Activated CD4-positive, alpha-beta T cell treated with anti-CD3 and anti-CD28 coated beads, Interleukin-2, amount 50 U/mL, for 48 hours (primary cell): Measurements from ENCODE around the gene CENPE.
A peak's percentile ranks its signal among the peaks of the same experiment; 100 is the strongest.
"Not testable (repeated sequence)": the region's sequence is repeated elsewhere in the genome, so short reads cannot be mapped to it uniquely, and the experiment has no call there.

Experiments used
- DNase-seq, 2 experiments: peaks; one replicate each; pipeline ENCODE4 v3.0.0-alpha.2; 2020

The CENPE gene, protein sequence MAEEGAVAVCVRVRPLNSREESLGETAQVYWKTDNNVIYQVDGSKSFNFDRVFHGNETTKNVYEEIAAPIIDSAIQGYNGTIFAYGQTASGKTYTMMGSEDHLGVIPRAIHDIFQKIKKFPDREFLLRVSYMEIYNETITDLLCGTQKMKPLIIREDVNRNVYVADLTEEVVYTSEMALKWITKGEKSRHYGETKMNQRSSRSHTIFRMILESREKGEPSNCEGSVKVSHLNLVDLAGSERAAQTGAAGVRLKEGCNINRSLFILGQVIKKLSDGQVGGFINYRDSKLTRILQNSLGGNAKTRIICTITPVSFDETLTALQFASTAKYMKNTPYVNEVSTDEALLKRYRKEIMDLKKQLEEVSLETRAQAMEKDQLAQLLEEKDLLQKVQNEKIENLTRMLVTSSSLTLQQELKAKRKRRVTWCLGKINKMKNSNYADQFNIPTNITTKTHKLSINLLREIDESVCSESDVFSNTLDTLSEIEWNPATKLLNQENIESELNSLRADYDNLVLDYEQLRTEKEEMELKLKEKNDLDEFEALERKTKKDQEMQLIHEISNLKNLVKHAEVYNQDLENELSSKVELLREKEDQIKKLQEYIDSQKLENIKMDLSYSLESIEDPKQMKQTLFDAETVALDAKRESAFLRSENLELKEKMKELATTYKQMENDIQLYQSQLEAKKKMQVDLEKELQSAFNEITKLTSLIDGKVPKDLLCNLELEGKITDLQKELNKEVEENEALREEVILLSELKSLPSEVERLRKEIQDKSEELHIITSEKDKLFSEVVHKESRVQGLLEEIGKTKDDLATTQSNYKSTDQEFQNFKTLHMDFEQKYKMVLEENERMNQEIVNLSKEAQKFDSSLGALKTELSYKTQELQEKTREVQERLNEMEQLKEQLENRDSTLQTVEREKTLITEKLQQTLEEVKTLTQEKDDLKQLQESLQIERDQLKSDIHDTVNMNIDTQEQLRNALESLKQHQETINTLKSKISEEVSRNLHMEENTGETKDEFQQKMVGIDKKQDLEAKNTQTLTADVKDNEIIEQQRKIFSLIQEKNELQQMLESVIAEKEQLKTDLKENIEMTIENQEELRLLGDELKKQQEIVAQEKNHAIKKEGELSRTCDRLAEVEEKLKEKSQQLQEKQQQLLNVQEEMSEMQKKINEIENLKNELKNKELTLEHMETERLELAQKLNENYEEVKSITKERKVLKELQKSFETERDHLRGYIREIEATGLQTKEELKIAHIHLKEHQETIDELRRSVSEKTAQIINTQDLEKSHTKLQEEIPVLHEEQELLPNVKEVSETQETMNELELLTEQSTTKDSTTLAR (N-terminal part only)

DNA sequence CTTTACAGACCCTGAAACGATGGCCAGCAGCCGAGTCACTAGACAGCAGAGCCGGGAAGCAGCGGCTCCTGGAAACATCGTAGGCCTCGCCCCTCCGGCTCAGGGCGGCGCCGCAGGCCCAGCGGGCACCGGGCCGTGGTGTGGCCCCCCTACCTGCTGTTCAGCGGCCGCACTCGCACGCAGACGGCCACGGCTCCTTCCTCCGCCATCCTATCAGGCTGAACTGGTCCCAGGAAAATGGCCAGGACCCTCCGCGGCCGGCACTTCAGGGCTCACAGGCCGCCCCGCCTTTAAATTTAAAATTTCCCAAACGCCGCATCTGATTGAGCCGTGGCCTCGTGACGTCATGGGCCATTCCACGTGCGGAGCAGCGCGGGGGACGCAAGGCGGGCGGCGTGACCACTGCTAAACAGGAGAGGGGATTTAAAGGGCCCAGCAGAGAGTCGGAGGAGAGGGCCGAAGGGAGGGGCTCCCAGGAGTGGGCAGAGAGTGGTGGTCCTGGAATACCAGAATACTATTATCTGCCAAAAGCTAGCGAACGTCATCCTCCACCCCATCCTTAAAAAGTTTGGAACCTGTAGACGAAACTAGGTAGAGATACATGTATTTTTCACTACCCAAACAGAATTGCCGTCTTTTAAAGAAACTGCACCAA, at the start of gene CENPE:
Gene CENPE, minus strand, starts transcription at position 233 of the 655 bp plus-strand sequence. Its CDS starts 24 bp downstream, at position 209.
- peak; percentile 88 to 91 for DNase-seq

DNA sequence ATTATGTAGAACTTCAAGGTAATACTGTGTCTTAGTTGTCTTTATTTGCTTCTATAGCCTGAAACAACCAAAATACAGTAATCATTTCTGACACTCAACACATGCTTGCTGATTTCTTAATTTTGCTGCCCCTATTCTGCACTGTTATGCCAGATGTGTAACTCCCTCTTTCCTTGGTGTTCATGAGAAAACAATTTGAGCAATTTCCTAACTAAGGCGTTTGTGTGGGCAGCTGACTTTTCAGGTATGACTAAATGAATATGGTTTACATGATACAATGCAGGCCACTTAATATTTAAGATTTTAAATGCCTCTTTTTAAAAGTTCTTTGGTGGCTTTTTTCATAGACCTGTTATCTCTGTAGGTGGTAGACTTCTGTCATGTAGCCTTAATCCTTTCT, 46.1 kb upstream of the CENPE start:
- DNase-seq: no peak

DNA sequence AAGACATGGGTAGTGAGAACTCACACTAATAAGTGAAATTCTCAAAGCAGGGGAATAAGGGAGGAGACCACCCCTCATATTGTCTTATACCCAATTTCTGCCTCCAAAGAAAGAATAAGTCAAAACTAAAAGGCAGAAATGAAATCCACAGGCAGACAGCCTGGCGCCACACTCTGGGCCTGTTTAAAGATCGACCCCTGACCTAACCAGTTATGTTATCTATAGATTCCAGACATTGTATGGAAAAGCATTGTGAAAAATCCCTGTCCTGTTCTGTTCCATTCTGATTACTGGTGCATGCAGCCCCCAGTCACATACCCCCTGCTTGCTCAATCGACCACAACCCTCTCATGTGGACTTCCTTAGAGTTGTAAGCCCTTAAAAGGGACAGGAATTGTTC, 32.8 kb upstream of the CENPE start:
- DNase-seq: not testable (repeated sequence)

DNA sequence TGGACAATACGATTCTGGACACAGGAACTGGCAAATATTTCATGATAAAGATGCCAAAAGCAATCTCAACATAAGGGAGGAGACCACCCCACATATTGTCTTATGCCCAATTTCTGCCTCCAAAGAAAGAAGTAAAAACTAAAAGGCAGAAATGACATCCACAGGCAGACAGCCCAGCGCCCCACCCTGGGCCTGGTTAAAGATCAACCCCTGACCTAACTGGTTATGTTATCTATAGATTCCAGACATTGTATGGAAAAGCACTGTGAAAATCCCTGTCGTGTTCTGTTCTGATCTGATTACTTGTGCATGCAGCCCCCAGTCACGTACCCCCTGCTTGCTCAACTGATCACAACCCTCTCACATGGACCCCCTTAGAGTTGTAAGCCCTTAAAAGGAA, 25.4 kb upstream of the CENPE start:
- not testable (repeated sequence) for DNase-seq

DNA sequence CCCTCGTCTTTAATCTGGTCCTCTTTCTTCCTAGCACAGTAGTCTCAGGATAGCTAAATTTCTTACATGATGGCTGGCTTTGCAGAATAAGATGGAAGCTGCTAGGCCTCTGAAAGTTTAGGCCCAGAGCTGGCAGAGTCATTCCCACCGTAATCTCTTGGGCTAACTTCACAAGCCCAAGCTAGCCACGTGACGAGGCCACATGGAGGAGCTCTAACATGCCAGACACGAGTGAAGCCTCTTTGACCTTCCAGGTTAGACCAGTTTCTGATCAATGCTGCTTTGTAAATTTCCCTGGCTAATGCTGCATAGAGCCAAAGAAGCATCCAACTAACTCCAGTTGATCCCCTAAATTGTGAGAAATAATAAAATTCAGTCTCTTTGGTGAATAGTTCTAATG, 9.5 kb upstream of the CENPE start:
- no peak for DNase-seq

DNA sequence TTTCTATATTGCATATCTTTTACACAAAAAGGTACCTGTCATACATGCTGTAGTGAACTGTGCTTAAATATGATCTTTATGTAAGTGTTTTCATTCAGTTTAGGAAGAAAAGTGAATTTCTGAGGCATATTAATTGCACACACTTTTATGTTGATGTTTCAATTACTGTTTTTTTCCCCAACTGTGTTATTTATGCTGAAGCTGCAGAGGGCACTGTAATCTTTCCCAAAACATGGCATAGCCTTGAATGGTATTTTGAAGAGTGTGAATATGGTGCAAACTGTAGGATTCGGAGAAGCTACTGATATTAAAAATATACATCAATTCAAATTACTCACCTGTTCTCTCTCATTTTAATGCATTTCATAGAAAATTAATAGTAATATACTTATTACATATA, 6.0 kb upstream of the CENPE start:
- DNase-seq: no peak

DNA sequence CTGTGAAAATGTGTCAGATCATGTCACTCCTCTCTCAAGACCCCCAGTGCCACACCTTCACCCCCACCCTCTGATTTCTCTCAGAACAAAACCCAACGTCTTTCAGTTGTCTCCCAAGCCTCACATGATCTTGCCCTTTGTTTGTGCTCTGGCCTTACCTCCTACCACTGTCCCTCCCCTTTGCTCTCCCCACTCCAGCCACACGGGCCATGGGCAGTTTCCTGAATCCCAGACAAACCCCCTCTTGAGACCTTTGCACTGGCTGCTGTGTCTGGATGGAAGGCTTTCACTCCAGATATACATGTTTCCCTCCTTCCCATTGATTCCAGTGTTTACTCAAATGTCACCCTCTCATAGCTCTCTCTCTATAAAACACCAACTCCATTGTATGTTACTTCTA, 3.6 kb upstream of the CENPE start:
- DNase-seq: no peak

DNA sequence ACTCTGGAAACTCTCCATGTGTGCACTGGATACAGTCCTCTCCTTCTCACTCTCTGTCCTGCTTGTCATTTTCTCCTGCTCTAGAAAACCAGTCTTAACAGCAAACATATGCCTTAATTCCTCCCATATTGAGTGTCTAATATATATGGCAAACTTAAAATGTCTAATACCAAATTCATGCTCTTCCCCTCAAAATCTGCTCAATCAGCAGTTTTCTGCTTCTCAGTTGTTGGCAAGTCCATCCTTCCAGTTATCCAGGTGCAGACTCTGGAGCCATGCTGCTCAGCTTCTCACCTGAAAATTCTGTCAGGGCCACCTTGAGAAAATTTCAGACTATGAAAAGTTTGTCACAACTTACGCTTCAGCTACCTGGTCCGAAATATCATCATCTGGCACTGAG, 3.1 kb upstream of the CENPE start:
- DNase-seq: no peak

DNA sequence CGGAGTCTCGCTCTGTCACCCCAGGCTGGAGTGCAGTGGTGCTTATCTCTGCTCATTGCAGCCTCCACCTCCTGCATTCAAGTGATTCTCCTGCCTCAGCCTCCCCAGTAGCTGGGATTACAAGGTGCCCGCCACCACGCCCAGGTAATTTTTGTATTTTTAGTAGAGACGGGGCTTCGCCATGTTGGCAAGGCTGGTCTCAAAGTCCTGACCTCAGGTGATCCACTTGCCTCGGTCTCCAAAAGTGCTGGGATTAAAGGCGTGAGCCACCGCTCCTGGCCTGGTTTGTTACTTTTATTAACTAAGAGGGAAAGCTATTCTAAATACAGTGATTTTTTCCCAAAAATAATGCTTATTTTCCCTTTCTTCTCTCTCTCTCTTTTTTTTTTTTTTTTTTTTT, 866 bp upstream of the CENPE start:
- no peak for DNase-seq

DNA sequence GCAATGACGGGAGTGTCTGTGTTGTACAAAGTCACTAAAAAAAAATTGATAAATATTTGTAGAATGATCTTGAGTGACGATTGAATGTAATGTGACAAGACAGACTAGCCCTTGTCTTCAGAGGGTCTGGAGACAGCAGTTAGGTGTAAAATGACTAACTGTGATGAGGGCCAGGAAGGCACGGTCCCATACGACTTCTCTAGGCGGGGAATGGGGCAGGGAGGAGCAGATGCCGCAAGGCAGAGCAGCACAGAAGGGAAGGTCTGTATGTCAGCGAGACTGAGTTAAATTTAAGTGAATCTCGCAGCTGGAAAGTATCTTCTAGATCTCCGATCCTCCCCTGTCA, 405 bp downstream of the CENPE start:
- DNase-seq: no peak

DNA sequence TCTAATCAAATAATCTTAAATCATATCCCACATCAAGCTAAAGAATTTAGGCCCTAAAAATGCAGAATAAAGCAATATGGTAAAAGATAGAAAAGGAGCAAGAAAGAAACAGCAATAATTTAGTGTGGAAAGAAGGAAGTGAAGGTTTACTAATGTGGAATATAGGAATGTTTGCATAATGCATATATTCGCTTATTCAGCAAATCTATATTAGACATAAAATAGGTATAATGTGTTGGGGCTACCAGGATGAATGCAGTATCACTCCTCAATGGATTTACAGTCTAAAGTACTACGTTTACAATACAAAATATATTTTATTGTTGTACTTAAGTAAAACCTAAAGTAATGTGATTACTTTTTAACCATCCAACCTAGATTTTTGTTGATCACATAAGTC, 4.7 kb downstream of the CENPE start:
- DNase-seq: no peak

DNA sequence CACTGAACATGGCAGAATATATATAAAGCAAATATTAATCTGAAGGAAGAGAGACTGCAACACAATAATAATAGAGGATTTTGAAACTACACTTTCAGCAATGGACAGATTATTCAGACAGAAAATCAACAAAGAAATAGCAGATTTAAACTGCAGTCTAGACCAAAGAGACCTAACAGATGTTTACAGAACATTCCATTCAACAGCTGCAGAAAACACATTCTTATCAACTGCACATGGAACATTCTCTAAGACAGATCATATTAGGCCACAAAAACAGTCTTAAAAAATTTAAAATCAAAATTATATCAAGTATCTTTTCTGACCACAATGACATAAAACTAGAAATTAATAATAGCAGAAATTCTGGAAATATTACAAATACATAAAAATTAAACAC, 27.1 kb downstream of the CENPE start:
- no peak for DNase-seq

DNA sequence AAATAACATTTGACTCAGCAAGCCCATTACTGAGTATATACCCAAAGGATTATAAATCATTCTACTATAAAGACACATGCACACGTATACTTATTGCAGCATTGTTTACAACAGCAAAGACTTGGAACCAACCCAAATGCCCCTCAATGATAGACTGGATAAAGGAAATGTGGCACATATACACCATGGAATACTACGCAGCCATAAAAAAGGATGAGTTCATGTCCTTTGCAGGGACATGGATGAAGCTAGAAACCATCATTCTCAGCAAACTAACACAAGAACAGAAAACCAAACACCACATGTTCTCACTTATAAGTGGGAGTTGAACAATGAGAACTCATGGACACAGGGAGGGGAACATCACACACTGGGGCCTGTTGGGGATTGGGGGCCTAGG, 28.4 kb downstream of the CENPE start:
- DNase-seq: not testable (repeated sequence)

DNA sequence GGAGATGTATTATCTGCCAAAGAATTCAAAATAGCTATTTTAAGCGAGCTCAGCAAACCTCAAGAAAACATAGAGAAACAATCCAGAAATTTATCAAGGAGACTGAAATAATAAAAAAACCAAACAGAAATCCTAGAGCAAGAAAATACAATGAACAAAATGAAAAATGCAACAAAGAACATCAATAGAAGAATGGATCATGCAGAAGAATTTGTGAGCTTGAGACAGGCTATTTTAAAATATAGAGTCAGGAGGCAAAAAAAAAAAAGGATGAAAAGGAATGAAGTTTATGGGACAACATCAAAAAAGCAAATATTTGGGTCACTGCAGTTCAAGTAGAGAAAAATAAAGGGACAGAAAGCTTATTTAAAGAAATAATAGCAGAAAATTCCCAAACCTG, 29.1 kb downstream of the CENPE start:
- no peak for DNase-seq

DNA sequence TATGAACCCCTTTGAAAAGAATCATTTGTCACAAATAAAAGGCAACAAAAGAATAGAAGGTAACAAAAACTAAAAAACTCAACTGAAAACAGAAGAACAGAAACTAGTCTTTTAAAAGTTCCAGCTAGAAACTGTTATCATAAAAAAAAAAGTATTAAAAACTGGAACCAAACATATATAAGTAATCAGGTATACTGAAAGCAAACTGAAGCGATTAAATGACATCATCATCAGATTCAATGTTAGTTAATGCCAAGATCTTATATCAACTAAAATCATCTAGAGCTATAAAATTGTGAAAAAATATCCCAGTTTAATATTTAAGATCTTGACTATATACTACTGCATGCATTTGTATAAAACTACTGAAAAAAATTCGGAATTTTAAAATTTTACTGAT, 36.0 kb downstream of the CENPE start:
- no peak for DNase-seq

DNA sequence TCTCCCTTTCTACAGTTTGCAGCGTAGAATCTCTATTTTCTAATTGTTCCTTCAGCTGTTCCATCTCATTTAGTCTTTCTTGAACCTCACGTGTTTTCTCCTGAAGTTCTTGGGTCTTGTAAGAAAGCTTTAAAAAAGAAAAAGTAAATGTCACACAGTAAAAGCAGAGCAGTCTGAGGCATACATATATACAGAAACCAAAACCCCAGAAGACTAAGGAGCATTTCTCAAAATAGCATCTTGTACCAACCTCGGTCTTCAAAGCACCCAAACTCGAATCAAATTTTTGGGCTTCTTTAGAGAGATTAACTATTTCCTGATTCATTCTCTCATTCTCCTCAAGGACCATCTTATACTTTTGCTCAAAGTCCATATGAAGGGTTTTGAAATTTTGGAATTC, 39.4 kb downstream of the CENPE start:
- DNase-seq: no peak

DNA sequence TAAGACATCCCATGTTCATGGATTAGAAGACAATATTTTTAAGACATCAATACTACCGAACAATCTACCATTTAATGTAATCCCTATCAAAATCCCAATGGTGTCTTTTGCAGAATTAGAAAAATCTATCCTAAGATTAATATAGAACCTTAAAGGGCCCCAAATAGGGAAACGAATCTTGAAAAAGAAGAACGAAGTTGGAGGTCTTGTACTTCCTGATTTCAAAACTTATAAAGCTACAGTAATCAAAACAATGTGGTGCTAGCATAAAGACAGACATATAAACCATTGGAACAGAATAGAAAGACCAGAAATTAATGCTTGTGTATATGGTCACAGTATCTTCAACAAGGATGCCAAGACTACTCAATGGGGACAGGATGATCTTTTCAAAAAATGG, 42.0 kb downstream of the CENPE start:
- DNase-seq: no peak

DNA sequence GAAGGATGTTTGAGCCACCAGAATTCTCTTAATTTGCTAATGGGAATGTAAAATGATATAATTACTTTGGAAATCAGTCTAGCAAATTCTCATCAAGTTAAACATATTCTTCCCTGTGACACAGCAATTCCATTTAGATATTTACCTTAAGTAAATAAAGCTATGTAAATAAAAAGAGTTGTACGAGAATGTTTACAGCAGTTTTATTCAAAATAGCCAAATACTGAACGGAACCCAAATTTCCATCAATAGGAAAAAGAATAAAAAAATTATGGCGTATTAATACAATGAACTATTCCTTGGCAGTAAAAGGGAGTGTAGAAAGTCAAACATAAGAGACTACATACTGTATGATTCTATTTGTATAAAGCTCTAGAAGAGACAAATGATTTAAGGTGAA, 45.8 kb downstream of the CENPE start:
- DNase-seq: no peak

DNA sequence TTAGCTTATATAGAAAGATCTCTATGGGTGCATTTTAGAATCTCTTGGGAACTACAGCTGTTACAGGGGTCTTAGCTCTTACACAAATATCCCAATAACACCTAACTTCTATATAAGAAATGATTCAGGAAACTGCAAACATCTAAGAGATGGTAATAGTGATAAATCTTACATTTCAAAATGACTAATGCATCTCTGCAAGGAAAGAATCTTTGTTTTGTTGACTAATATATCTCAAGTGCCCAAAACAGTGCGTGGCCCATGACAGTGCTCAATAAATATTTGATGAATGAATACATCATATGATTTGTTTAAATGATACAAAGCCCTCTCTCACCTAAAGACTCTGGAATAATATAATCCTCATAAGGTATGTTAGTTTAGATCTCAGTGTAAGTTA, 47.5 kb downstream of the CENPE start:
- DNase-seq: no peak

DNA sequence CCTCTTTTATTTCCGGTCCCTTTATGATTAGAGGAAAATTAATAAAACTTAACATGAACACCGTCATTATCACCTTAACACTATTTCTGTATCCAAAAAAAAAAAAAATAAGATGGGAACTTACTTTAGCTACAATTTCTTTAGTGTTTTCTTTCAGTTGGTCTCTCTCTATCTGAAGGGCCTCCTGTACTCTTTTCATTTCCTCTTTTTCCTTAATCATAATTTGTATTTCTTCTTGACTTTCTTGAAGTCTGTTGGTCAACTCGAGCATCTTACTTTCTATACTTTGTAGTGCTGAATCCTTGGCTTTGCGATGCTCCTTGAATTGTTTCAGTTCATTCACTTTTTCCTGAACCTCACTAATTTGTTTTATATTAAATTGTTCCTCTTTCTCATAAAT, 53.2 kb downstream of the CENPE start:
- no peak for DNase-seq

DNA sequence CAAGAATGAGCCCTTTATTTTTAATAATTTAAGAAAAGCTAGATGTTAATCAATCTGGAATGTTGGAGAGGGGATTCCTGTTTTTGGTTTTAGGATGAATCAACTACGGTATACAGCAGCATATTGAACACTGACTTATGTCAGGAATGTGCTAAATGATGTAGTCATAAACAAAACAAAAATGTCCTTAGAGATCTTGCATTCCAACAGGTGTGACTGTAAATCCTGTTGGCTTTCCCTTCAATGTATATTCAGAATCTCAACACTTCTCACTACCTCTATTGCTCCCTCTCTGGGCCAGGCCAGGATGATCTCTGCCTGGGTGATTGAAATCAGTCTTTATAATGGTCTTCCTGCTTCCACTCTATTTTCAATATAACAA, 60.7 kb downstream of the CENPE start:
- DNase-seq: no peak

DNA sequence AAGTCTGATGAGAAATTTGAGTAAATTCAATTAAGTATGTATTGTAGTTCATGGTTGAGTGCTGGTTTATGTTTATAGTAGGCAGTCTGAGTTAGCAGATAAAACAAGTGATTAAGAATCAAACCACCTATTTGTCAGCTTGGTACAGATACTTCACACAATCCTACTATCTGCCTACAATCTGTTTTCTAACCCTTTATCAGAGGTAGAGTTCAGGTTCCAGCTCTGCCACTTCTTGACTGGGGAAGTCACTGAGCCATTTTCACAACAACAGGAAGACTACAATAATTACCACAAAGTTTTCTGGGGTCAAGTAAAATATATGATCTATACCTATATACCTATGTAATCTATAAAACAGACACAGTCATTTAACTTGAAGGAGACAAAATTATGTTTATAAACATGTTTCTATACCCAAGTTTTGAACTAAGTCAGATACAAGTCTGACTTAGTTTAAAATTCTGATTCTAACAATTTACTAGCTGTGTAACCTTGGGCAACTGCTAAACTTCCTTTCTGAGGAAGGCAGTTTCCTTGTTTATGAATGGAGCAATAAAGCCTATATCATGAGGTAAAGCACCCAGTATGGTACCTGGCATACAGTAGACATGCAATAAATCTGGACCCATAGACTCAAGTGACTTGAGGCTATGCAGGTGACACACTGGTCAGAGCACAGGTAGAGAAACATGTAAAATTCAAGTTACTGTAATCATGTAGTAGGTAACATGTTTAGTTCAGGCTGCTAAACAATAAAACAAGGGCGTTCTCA, 61.3 kb downstream of the CENPE start:
- no peak for DNase-seq
